H9 (cell line): ENCODE results near the gene CCSER2. TPM values are rescaled to one million over a fixed set of nuclear protein-coding genes. Genes with fewer than 3 reads are reported as not detected.

Experiments
- DNase-seq: peaks from one replicate; pipeline ENCODE4 v3.0.0-alpha.2; 2017
- H2AFZ ChIP-seq: one replicate; pipeline ENCODE4 v1.6.1; 2013; ENCODE audit warnings: mild to moderate bottlenecking, low read length, control low read depth, moderate library complexity
- H2AK5ac ChIP-seq: 2 replicates; pipeline ENCODE4 v1.6.1; 2013; ENCODE audit warnings: low read length, control low read depth, mixed read lengths; ENCODE audit not compliant: insufficient read length
- H2BK120ac ChIP-seq: one replicate; pipeline ENCODE4 v1.6.1; 2013; ENCODE audit warnings: low read depth, mild to moderate bottlenecking, low read length, control low read depth, inconsistent platforms; ENCODE audit not compliant: poor library complexity, severe bottlenecking
- H2BK12ac ChIP-seq: 2 replicates; pipeline ENCODE4 v1.6.1; 2013; ENCODE audit warnings: low read length, control low read depth, mixed read lengths, low read depth; ENCODE audit not compliant: insufficient read length
- H2BK15ac ChIP-seq: 2 replicates; pipeline ENCODE4 v1.6.1; 2013; ENCODE audit warnings: low read depth, low read length, control low read depth
- H2BK20ac ChIP-seq: one replicate; pipeline ENCODE4 v1.6.1; 2013; ENCODE audit warnings: low read depth, mild to moderate bottlenecking, low read length, control low read depth, inconsistent platforms; ENCODE audit not compliant: poor library complexity, severe bottlenecking
- H2BK5ac ChIP-seq: 2 replicates; pipeline ENCODE4 v1.6.1; 2013; ENCODE audit warnings: low read length, control low read depth, mixed read lengths; ENCODE audit not compliant: insufficient read length
- H3K14ac ChIP-seq: 2 replicates; pipeline ENCODE4 v1.6.1; 2013; ENCODE audit warnings: low read length, control low read depth; ENCODE audit not compliant: insufficient read depth
- H3K18ac ChIP-seq: 2 replicates; pipeline ENCODE4 v1.6.1; 2013; ENCODE audit warnings: low read depth, mild to moderate bottlenecking, mixed read lengths, low read length, control low read depth; ENCODE audit not compliant: insufficient read length
- H3K23ac ChIP-seq: 2 replicates; pipeline ENCODE4 v1.6.1; 2013; ENCODE audit warnings: low read length, control low read depth, mixed read lengths, low read depth; ENCODE audit not compliant: insufficient read length
- H3K23me2 ChIP-seq: 2 replicates; pipeline ENCODE4 v1.6.1; 2013; ENCODE audit warnings: low read depth, mild to moderate bottlenecking, mixed read lengths, low read length, control low read depth; ENCODE audit not compliant: insufficient read length, poor library complexity, severe bottlenecking
- H3K27ac ChIP-seq: 2 replicates; pipeline ENCODE4 v1.5.1; 2013; ENCODE audit warnings: low read length, control low read depth, mixed read lengths, low read depth; ENCODE audit not compliant: insufficient read length
- H3K27me3 ChIP-seq: 2 replicates; pipeline ENCODE4 v1.6.1; 2013; ENCODE audit warnings: low read length, control low read depth, inconsistent platforms; ENCODE audit not compliant: insufficient read depth
- H3K4ac ChIP-seq: 2 replicates; pipeline ENCODE4 v1.6.1; 2013; ENCODE audit warnings: low read depth, mild to moderate bottlenecking, control low read depth, inconsistent platforms, low read length, moderate library complexity
- H3K4me1 ChIP-seq: 2 replicates; pipeline ENCODE4 v1.6.1; 2013; ENCODE audit warnings: low read length, control low read depth, inconsistent platforms; ENCODE audit not compliant: insufficient read depth
- H3K4me2 ChIP-seq: 2 replicates; pipeline ENCODE4 v1.6.1; 2013; ENCODE audit warnings: low read length, control low read depth, mixed read lengths; ENCODE audit not compliant: insufficient read length, insufficient read depth
- H3K56ac ChIP-seq: 2 replicates; pipeline ENCODE4 v1.6.1; 2013; ENCODE audit warnings: low read depth, mild to moderate bottlenecking, mixed read lengths, low read length, control low read depth; ENCODE audit not compliant: insufficient read length
- H3K79me1 ChIP-seq: 2 replicates; pipeline ENCODE4 v1.6.1; 2013; ENCODE audit warnings: low read depth, mild to moderate bottlenecking, moderate library complexity, low read length, control low read depth, inconsistent platforms; ENCODE audit not compliant: insufficient read depth, poor library complexity, severe bottlenecking
- H3K79me2 ChIP-seq: 2 replicates; pipeline ENCODE4 v1.6.1; 2013; ENCODE audit warnings: low read length, control low read depth, inconsistent platforms; ENCODE audit not compliant: insufficient read depth
- H3K9ac ChIP-seq: 2 replicates; pipeline ENCODE4 v1.6.1; 2013; ENCODE audit warnings: low read length, control low read depth, mixed read lengths; ENCODE audit not compliant: insufficient read length; ENCODE audit errors: extremely low read depth
- H3K9me3 ChIP-seq: one replicate; pipeline ENCODE4 v1.6.1; 2013; ENCODE audit warnings: low read depth, low read length, inconsistent platforms; ENCODE audit not compliant: control insufficient read depth
- H3T11ph ChIP-seq: one replicate; pipeline ENCODE4 v1.6.1; 2013; ENCODE audit warnings: mild to moderate bottlenecking, low read length, control low read depth, inconsistent platforms
- H4K20me1 ChIP-seq: one replicate; pipeline ENCODE4 v1.6.1; 2013; ENCODE audit not compliant: control insufficient read depth, insufficient read length, insufficient read depth
- H4K5ac ChIP-seq: 2 replicates; pipeline ENCODE4 v1.6.1; 2013; ENCODE audit warnings: low read depth, mild to moderate bottlenecking, mixed read lengths, low read length, control low read depth; ENCODE audit not compliant: insufficient read length
- H4K8ac ChIP-seq: replicated peaks from 2 replicates; pipeline ENCODE4 v1.6.1; 2013; ENCODE audit warnings: low read length, control low read depth, mixed read lengths, low read depth; ENCODE audit not compliant: insufficient read length
- H4K91ac ChIP-seq: 2 replicates; pipeline ENCODE4 v1.6.1; 2013; ENCODE audit warnings: low read depth, mild to moderate bottlenecking, moderate library complexity, mixed read lengths, low read length, control low read depth; ENCODE audit not compliant: insufficient read length
- H3K27ac Mint-ChIP-seq, 3 experiments: 2 replicates in 2 of 3; 3 replicates in 1 of 3; pipeline ENCODE4 v1.8.0; 2020 to 2021; ENCODE audit warnings: mixed read lengths in 3 of 3, mild to moderate bottlenecking in 1 of 3, moderate library complexity in 1 of 3
- H3K27me3 Mint-ChIP-seq: 2 replicates; pipeline ENCODE4 v1.8.0; 2021; ENCODE audit warnings: low read depth, mild to moderate bottlenecking, moderate library complexity, mixed read lengths
- H3K36me3 Mint-ChIP-seq, 3 experiments: 2 replicates in 2 of 3; 3 replicates in 1 of 3; pipeline ENCODE4 v1.8.0; 2020 to 2021; ENCODE audit warnings: low read depth in 3 of 3, mixed read lengths in 3 of 3; ENCODE audit not compliant: insufficient read depth in 1 of 3
- H3K4me1 Mint-ChIP-seq, 2 experiments: 2 replicates each; pipeline ENCODE4 v1.8.0; 2020; ENCODE audit warnings: mixed read lengths in 2 of 2
- H3K4me3 Mint-ChIP-seq, 2 experiments: 2 replicates in 1 of 2; 3 replicates in 1 of 2; pipeline ENCODE4 v1.8.0; 2020 to 2021; ENCODE audit warnings: mild to moderate bottlenecking in 2 of 2, mixed read lengths in 2 of 2, moderate library complexity in 1 of 2
- H3K9me3 Mint-ChIP-seq, 2 experiments: 2 replicates in 1 of 2; 3 replicates in 1 of 2; pipeline ENCODE4 v1.8.0; 2020; ENCODE audit warnings: mild to moderate bottlenecking in 2 of 2, mixed read lengths in 2 of 2, moderate library complexity in 1 of 2
- WGBS: extraction: QIAGEN DNeasy Blood & Tissue Kit; methylation state at CpG from one replicate; pipeline ENCODE4 v1.1.7; 2013; ENCODE audit warnings: missing lambda C conversion rate, low lambda C conversion rate, mixed read lengths; ENCODE audit not compliant: insufficient read length; ENCODE audit errors: extremely low coverage; 5-methylcytosine and 5-hydroxymethylcytosine counted together
- total RNA-seq: library from RNA; stranded (reverse); gene quantifications from 2 replicates; pipeline ENCODE4 v1.2.1, GENCODE V29; 2021
- TF ChIP-seq, protein P1 (sequence below): fragments of 200-600 bp; sonication (generic); conservative IDR thresholded peaks from 3 replicates; pipeline ENCODE4 v1.8.0; 2021; ENCODE audit warnings: antibody characterized with exemption, mild to moderate bottlenecking

CCSER2 gene
- total RNA-seq, 1 experiment from 2014 or later: 22.2 TPM

GRCh38 chr10:84308481-84309304, 19.7 kb upstream of the CCSER2 start:
- no peak overlapping the region for H2BK15ac ChIP-seq
- no peak overlapping the region for H3K27ac ChIP-seq
- Mint-ChIP-seq H3K4me3 (no peak overlapping the region), H3K9me3 (peaks cover 0 to 5% of the 10 kb centered on the region in 2 experiments; a peak in 4 of 5 replicates), H3K4me1 (peaks cover 5 to 13% of the 10 kb centered on the region in 2 experiments), H3K27me3 (no peaks in the 10 kb centered on the region), H3K27ac (no peak overlapping the region; a peak in 1 of 7 replicates), H3K36me3 (no peaks in the 10 kb centered on the region; a peak in 2 of 7 replicates)
- no CpG with 5 or more reads among the region's 6 CpGs for WGBS
- H2BK120ac ChIP-seq: no peak overlapping the region
- H3K18ac ChIP-seq: no peak overlapping the region
- H3K9me3 ChIP-seq: no peaks in the 10 kb centered on the region
- H3K27me3 ChIP-seq: no peaks in the 10 kb centered on the region
- no peak overlapping the region for H3K4me2 ChIP-seq
- no peaks in the 10 kb centered on the region for H4K20me1 ChIP-seq
- no peak overlapping the region for H3K4ac ChIP-seq
- TF ChIP-seq, protein P1, sequence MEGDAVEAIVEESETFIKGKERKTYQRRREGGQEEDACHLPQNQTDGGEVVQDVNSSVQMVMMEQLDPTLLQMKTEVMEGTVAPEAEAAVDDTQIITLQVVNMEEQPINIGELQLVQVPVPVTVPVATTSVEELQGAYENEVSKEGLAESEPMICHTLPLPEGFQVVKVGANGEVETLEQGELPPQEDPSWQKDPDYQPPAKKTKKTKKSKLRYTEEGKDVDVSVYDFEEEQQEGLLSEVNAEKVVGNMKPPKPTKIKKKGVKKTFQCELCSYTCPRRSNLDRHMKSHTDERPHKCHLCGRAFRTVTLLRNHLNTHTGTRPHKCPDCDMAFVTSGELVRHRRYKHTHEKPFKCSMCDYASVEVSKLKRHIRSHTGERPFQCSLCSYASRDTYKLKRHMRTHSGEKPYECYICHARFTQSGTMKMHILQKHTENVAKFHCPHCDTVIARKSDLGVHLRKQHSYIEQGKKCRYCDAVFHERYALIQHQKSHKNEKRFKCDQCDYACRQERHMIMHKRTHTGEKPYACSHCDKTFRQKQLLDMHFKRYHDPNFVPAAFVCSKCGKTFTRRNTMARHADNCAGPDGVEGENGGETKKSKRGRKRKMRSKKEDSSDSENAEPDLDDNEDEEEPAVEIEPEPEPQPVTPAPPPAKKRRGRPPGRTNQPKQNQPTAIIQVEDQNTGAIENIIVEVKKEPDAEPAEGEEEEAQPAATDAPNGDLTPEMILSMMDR: no peak
- no peak overlapping the region for H3T11ph ChIP-seq
- H3K23me2 ChIP-seq: no peaks in the 10 kb centered on the region
- no peak overlapping the region for H3K56ac ChIP-seq
- H3K79me1 ChIP-seq: no peaks in the 10 kb centered on the region
- H2AFZ ChIP-seq: no peak overlapping the region
- no peak overlapping the region for H4K91ac ChIP-seq
- H3K4me1 ChIP-seq: peaks cover 6% of the 10 kb centered on the region; the same call in 1 of the 2 replicates
- H2AK5ac ChIP-seq: no peak overlapping the region
- H4K8ac ChIP-seq: no peak overlapping the region
- H3K23ac ChIP-seq: no peak overlapping the region
- no peak overlapping the region for H2BK20ac ChIP-seq
- H3K9ac ChIP-seq: no peak overlapping the region
- no peak overlapping the region for H4K5ac ChIP-seq
- H3K79me2 ChIP-seq: no peaks in the 10 kb centered on the region
- no peak for DNase-seq
- no peak overlapping the region for H2BK5ac ChIP-seq
- no peak overlapping the region for H2BK12ac ChIP-seq
- no peak overlapping the region for H3K14ac ChIP-seq
